Lung microvascular endothelial cell (primary cell): ENCODE results near the gene DDR2. TPM values are rescaled to one million over a fixed set of nuclear protein-coding genes. Genes with fewer than 3 reads are reported as not detected.

Experiments used
- DNase-seq, 2 donors: peaks; one replicate each; pipeline versions ENCODE4 v3.0.0 to v3.0.0-alpha.2; 2010; ENCODE audit warnings: low read depth in 2 of 2
- total RNA-seq: library from RNA; depleted of rRNA; stranded (reverse); fragments of >200 nt; gene quantifications from 2 replicates; pipeline ENCODE4 v1.2.1, GENCODE V29; 2014

The DDR2 gene
- total RNA-seq, 1 donor from 2014 or later: 3.4 TPM

DNA sequence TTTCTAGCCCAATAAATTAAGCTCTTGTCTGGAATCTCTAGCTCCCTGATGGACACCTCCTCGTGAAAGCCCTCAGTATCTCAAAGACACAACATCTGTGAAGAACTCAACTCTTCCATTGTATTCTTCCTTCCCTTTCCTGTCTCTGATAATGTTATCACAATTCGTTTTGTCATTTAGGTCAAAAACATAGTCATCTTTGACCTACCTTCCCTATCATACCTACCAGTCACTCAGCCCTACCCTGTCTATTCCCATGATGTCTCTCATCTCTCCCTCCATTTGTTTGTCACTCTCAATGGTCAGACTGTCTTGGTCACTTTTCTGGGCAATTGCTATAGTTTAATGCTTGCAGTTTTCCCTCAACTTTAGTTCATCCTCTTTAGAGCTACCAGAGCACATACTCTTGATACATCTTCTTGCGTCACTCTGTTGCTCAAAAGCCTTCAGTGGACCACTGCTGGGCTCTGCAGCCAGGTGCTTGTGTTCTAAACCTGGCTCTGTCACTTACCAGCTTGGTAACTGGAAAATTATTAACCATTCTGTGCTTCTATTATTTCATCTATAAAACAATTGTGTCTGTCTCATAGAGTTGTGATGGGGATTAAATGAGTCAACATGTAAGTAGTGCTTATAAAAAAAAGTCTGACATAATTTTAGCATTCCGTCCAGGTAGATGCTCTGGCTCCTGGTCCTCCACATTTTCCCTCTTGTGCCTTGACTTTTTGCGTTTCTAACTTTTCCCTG is 39.6 kb downstream of the DDR2 start:
- no peak for DNase-seq

DNA sequence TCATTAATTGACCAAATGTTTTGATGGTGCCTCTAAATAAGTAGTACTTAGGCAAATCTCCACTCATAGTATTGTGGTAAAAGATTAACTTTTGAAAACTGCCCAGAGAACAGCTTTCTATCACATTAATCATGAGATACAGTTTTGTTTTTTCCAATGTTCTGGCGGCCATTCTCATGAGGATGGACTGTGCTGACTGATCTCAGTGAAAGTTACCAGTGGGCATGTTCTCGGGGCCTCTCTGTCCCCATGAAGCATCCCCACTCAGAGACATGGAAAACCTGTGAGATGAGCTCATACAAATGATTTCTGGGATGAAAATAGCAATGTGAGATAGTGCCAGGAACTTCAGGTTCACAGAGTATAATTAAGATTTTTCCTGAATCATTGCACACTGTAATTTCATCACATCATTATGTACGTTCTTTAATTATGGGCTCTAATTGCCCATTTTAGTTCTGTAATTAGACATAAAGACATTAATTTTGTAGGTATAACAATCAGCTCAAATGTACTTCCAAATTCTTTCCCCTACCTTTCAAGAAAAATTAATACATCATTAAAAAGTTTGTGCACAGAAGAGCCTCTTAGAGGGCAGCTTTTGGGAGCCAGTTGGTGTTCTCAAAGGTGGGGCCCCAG is 40.5 kb downstream of the DDR2 start:
- DNase-seq: no peak

DNA sequence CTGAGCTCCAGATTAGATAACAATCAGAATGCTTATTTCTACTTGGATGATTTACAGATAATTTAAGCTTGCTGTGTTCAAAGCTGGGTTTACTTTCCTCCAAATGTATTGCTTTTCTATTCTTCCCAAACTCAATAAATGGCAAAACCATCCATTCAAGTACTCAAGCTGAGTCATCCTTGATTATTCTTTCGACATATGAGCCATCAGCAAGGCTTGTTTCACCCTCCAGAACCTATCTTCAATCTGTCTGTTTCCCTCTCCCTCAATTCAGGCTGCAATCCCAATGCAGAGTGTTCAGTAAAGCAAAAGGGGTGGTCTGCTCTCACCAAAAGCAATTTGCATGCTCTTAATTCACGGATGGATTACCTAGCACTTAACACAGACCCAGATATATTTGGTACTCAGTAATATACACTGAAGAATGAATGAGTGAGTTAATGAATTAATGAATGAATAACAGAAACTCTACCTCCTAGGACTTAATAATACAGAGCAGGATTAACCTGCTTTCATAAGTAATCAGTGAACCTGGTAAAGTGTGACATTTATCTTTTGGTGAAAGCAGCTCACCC is 41.9 kb downstream of the DDR2 start:
- no peak for DNase-seq

DNA sequence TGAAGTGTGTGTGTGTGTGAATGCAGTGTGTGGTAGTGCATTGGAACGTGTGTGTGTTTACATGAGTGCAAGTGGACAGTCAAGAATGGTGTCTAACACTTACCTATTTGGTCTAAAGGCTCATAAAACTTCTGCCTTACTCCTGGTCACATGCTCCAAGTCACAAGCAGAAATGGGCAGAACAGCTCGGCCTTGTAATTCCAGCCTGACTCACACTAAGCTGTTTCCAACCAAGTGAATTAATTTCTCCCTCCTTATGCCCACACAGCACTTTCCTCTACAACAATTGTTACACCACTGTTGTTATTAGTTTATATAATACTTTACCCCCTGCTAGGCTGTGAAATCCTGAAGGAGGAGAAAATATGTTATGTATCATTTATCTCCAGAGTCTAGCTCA is 43.8 kb downstream of the DDR2 start:
- DNase-seq: peak; percentile 34 to 57

DNA sequence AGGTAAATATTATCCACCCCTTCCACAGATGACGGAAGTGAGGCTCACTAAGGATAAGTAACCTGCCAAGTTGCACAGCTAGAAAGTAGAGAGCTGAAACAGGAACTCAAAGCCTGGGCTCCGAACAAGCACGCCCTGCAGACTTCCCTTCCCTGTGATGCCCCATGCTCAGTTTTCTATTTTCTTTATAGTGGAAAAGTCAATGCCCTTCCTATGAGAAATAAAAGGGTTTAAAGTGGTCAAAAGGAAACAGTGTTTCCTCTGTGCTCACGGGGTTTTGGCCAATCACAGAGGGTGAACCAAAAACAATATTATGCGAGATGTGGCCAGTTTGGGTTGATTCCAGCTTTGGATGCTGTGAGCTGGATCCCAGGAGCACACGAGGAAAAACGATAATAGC is 44.5 kb downstream of the DDR2 start:
- DNase-seq: peak; percentile 64 to 94

DNA sequence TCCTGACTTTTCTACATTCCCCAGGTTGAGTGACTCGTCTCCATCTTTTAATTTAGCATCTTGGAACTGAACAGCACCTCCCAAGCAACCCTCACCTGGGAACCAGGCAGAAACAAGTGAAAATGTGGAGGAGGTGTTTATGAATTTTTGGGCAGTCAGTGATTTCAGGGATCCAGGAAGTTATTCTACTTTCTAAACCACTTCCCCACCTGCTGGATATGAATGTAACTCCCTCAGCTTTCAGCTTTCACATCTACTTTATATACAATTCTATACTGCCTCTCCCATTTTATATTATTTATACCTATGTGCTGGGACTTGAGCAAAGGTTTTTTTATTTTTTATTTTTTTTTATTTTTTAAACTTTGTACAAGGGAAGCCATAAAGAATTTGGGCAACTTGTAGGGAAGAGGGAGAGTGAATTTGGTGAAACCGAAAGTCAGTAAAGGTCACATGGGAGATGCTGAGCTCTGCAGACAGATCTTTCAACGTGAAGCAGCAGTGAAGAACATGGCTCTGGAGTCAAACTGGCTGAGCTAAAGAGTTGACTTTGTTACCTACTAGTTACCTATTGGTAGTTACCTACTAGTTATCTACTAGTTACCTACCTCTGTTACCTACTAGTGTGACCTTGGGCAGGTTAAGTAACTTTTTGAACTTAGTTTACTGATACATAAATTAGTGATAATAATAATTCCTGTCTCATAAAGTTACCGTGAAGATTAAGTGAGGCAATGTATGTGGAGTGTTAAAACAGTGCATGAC is 45.5 kb downstream of the DDR2 start:
- peak in 1 of 2 donors; percentile 56 for DNase-seq

DNA sequence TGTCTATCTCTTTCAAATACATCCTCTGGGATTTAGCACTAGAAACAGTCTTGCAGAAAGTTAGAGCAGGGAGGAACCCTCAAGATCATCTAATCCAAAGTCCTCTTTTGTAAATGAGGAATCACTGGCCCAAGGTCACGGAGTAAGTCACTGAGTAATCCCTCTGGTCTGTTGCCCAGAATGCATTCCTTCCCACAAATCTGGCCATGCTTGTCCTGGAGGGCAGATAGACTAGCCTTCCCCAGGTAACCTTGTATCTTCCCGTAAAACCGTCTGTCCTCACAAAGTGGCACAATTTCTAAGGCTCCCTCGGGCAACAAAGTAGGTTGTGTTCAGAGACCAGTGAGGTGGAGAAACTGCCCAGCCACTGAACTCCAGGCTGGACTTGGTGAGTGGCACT is 46.2 kb downstream of the DDR2 start:
- peak in 1 of 2 donors; percentile 73 for DNase-seq

DNA sequence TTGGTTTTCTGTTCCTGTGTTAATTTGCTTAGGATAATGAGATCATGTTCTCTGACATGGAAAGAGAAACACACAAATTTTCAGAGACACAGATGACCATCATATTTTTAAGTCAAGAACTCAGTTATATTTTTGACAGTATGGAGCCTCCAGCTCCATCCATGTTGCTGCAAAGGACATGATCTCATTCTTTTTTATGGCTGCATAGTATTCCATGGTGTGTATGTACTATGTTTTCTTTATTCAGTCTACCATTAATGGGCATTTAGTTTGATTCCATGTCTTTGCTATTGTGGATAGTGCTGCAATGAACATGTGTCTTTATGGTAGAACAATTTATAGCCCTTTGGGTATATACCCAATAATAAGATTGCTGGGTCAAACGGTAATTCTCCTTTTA is 47.0 kb downstream of the DDR2 start:
- no peak for DNase-seq

DNA sequence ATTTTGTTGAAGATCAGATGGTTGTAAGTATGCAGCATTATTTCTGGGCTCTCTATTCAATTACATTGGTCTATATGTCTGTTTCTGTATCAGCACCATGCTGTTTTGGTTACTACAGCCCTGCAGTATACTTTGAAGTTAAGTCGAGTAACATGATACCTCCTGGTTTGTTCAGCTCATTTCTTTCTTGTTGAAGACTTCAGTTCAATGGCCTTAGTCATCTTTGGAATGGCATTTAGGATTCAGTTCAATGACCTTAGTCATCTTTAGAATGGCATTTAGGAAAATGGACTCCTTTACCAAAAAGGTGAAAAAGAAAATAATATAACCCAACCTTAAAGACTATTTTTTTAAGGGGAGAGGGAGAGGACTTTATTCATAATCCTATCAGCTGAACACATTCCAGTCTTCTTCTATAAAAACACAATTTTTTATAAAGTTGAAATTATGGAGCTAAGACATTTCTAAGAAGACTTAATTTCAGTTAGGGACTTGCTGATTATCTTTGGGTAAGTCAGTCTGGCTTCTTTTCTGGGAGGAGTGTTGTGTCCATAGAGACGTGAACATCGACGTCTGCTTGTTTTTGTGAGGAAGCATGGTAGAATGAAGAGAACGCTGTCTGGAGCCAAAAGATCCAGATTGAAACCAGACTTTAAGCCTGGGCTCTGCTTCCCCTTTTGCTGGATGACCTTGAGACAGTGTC is 48.3 kb downstream of the DDR2 start:
- no peak for DNase-seq

DNA sequence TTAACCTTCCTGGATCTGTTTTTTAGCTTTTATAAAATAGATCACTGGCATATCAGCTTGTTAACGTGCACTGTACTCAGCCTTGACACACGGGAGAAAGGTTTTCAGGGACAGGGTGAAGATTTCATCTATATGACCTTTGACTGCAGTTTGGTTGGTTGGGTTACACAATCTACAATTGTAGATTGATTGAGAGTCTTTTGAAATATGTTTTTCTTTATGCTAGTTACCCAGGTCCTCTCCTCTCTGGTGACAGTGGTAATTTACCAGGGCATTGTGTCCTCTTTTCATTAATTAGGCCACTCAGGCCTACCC is 48.8 kb downstream of the DDR2 start:
- no peak for DNase-seq

DNA sequence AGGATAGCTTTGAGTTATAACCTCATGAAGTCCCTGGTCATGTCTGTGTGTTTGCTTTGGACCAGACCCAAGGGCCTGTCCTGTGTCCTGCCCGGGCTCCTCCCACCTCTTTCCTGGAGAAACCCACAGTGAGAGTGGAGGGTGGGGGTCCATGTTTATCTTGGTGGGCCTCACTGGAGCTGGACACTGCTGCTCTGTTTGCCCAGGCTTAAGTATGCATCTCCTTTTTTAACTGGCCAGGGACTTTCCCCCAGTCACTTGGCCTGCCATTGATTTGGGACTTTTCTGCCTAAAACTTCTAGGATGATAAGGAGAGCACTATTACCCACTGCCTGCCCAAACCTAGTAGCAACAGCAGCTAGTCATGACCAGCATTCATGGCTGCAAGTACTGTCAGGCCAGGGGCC is 49.8 kb downstream of the DDR2 start:
- peak; percentile 52 to 89 for DNase-seq

DNA sequence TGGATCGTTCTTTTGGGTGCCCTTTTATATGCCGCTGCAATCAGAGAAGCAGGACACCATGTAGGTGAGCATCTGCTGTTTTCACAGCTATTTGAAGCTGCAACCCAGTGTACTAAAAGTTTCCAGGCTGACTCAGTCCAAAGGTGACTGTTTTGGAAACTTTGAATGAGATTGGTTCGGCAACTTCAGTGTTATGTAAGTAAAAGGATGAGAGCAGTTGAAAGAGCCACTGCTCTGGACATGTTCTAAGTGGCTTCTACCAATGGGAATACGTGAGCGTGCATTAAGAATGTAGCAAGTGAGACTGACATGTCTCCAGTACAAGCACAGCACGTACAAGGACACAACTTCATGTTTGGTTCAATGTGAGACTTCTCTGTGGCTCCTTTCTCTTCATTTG is 55.6 kb downstream of the DDR2 start:
- peak in 1 of 2 donors; percentile 86 for DNase-seq

DNA sequence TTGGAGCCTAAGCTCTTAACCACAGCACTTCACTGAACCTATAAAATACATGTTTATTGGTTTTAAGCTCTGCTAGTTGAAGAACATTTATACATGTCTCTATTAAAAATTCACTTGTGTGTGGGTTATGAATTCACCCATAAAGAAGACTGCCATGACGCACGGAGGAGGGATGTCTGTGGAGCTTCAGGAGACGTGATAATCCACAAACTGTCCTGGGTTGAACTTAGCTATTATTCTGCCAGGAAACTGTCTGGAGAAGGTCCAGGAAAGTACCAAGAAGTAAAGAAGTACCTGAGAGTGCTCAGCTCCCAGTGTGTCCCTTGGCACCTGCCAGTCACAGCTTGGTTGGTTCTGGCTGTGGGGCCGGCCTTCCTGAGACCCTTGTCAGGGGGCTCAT is 56.3 kb downstream of the DDR2 start:
- DNase-seq: no peak

DNA sequence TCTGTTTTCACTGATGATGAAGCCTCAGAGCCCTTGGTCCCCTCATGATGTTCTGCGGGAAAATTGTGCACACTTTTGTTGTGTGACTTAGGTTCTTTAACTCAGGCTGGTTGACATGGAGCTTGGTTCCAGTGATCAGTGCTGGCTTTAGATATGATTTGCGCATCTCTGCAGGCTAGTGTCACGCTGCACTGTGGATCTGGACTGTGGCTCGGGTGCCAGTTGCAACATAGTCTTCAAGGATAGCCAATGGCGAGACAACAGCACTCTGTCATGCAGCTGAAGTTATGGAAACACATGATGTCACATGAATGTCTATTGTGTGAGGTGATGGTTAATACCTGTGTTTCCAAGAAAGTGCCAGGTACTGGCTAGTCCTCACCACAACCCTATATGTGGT is 56.7 kb downstream of the DDR2 start:
- DNase-seq: no peak

DNA sequence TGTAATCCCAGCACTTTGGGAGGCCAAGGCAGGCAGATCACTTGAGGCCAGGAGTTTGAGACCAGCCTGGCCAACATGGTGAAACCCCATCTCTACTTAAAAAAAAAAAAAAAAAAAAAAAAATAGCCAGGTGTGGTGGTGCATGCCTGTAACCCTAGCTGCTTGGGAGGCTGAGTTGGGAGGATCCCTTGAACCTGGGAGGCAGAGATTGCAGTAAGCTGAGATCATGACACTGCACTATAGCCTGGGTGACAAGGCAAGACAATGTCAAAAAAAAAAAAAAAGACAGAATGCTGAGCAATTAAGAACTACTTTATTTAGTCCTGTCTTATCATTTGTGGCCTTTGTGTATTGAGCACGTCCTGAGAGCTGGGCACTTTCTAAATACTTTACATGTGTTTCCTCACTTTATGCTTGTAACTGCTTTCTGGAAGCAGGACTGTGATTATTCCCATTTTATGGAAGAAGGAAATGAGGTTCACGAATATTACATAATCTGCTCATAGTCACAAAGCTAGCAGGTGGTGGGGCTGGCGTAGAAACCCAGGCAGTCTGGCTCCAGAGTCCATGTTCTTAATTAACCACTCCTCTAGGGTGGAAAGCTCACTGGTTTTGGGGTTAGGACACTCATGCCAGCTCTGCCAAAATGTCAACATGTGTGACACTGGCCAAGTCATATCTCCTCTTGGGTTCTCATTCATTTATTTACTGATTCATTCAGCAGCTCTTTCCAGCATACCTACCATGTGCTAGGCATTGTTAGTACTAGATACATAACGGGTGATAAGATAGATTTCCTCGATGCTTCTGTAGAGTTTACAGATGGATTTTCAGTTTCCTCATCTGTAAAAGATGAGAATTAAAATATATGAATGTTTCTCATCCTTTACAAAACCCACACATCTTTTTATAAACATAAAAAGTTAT is 57.7 kb downstream of the DDR2 start:
- peak; percentile 30 to 53 for DNase-seq

DNA sequence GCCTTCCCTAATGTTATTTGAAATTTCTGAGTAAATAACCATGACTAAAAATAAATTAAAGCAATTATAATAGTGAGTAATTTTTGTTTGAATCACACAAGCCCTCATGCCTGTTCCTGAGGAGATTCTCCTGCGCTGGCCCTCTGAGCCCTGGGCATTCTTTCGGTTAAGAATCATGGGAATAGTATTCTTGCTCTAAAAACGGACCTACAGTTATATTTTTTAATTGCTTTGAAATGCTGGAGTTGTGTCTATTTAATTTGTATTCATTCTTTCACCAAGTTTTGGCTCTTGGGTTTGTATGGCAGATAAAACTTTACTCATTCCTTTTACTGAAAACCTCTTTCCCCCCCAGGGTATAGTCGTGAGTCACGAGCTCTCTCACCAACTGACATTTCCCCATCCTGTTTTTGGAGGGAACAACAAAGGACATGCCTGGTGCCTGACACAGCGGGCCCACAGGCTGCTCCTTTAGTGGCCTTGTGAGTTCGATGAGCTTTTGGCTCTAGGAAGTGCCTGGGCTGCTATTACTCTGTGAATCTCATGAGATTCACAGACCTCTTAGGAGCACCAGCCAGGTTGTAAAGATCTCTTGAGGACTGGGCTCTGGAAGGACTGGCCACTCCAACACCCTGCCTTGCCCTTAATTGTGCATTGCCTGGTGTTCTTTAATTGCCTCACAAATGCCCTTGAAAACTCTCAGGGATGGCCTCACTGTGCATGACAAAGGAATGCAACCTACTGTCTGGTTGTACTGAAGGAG is 58.6 kb downstream of the DDR2 start:
- peak; percentile 91 to 94 for DNase-seq

DNA sequence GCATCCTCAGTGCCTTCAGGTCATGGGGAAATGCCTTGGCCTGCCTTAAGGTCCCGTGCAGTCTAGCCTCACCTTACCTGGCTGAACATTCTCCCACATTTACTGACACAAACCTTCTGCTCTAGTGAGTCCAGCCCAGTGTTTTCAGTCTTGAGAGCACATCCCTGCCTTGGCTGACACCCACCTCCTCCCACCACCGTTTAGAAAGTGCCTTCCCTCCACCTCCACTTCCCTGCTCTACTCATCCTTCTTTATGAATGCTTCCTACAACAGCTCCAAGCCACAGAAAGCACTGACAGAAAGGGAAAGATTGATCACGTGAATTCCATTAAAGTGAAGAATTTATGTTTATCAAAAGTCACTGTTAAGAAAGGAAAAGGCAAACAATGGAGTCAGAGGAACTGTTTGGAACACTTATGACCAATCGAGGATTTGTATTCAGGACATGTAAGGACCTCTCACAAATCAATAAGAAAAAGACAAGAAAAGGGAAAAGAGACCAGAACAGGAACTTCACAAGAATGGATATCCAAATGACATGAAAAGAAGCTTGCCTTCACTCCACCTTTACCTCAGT is 59.8 kb downstream of the DDR2 start:
- DNase-seq: peak in 1 of 2 donors; percentile 57

DNA sequence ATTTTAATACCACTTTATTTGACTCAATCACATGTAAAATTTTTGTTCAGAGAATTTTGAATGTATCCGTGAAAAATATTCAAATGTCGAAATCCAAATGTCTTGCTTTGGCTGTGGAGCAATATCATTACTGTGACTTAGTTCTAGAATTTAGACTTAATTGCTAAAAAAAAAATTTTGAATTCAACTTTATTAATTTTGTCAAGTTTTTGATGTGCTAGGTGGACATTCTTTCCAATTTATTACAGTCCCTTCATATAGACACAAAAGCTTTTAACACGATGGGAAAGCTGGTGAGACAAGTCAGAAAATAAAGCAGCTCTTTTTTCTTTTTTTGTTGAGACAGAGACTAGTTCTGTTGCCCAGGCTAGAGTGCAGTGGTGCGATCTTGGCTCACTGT is 62.6 kb downstream of the DDR2 start:
- DNase-seq: no peak

DNA sequence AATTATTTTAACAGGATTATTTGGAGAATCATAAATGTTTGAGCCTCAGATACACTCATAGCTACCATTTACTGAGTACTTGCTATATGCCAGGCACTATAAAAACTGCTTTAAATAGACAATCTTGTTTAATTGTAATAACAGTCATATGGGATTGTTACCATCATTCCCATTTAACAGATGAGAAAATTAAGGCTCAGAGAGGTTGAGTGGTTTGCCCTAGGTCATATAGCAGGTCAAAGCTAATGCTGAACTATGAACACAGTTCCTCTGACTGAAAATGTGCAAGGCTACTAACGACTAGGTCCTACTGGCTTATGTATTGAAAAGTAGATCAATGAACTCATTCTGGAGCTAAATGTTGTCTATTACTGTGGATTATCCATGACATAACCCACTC is 63.4 kb downstream of the DDR2 start:
- no peak for DNase-seq
